Measurements from ENCODE around the gene BOLA3. TPM values are rescaled to one million over a fixed set of nuclear protein-coding genes. Genes with fewer than 3 reads are reported as not detected.
"Not testable (repeated sequence)": the region's sequence is repeated elsewhere in the genome, so short reads cannot be mapped to it uniquely, and the experiment has no call there.

Gene BOLA3
- total RNA-seq, 1 donor from 2014 or later: 59.7 TPM

DNA sequence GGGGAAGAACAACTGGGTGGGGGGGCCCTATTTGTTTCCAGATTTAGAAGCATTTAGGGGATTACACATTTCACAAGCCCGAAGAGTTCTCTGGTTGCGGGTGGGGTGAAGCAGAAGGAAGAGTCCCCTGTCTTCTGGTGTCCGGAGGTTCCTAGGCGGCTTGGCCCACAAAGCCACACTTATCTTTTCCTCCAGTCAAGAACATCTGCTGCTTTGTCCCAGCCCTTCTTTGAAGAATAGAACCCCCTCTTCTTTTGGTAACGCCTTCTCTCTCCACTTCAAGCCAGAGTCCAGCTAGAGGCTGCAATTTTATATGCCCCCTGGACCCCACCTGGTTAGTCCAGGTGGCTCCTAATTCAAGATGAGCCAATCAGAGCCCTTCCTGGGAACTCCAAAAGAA is 15.8 kb downstream of the BOLA3 start:
- TF ChIP-seq POLR2A (IDR thresholded peaks at IDR 0.05): no peak
- no peak for TF ChIP-seq CTCF (IDR thresholded peaks at IDR 0.05)
- no peak for TF ChIP-seq POLR2AphosphoS5 (IDR thresholded peaks at IDR 0.05; ENCODE audit: insufficient read depth in 1 of 2, low read depth in 1 of 2)
- intact Hi-C loops (cut with DNase I): no loop called here

GRCh38 chr2:74130211-74130995 is 17.3 kb downstream of the BOLA3 start:
- TF ChIP-seq CTCF (IDR thresholded peaks at IDR 0.05): no peak
- TF ChIP-seq POLR2AphosphoS5 (IDR thresholded peaks at IDR 0.05; ENCODE audit: insufficient read depth in 1 of 2, low read depth in 1 of 2): no peak
- no peak for TF ChIP-seq POLR2A (IDR thresholded peaks at IDR 0.05)
- Histone ChIP-seq H3K4me3 (no peak overlapping the region), H3K27ac (no peak overlapping the region), H3K27me3 (no peaks in the 10 kb centered on the region), H3K9me3 (no peaks in the 10 kb centered on the region), H3K36me3 (peaks cover 0 to 10% of the 10 kb centered on the region in 2 donors), H3K4me1 (no peaks in the 10 kb centered on the region)
- intact Hi-C loops (cut with DNase I): no loop called here
- DNase-seq (ENCODE audit: extremely low spot score in 2 of 2): no peak

More for the DNA sequence above, 15.8 kb downstream of the BOLA3 start:
- Histone ChIP-seq H3K4me3 (no peak overlapping the region), H3K27me3 (no peaks in the 10 kb centered on the region), H3K36me3 (peaks cover 0 to 10% of the 10 kb centered on the region in 2 donors), H3K4me1 (no peaks in the 10 kb centered on the region), H3K27ac (no peak overlapping the region), H3K9me3 (no peaks in the 10 kb centered on the region)
- DNase-seq (ENCODE audit: extremely low spot score in 2 of 2): no peak

- Histone ChIP-seq H3K27ac (no peak overlapping the region), H3K36me3 (no peaks in the 10 kb centered on the region), H3K9me3 (no peaks in the 10 kb centered on the region), H3K4me3 (no peak overlapping the region), H3K27me3 (no peaks in the 10 kb centered on the region), H3K4me1 (no peaks in the 10 kb centered on the region)
- no peak for DNase-seq (ENCODE audit: extremely low spot score in 2 of 2)
- intact Hi-C loops (cut with DNase I): no loop called here
- no peak for TF ChIP-seq POLR2AphosphoS5 (IDR thresholded peaks at IDR 0.05; ENCODE audit: insufficient read depth in 1 of 2, low read depth in 1 of 2)
- TF ChIP-seq CTCF (IDR thresholded peaks at IDR 0.05): no peak
- no peak for TF ChIP-seq POLR2A (IDR thresholded peaks at IDR 0.05)
These were observed 19.5 kb downstream of the BOLA3 start for GRCh38 chr2:74128206-74128605.

DNA sequence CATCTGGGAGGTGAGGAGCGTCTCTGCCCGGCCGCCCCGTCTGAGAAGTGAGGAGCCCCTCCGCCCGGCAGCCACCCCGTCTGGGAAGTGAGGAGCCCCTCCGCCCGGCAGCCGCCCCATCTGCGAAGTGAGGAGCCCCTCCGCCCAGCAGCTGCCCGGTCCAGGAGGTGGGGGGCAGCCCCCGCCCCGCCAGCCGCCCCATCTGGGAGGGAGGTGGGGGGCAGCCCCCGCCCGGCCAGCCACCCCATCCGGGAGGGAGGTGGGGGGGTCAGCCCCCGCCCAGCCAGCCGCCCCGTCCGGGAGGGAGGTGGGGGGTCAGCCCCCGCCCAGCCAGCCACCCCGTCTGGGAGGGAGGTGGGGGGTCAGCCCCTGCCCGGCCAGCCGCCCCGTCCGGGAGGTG is 23.8 kb downstream of the BOLA3 start:
- intact Hi-C loops (cut with DNase I); H3K9me3 ChIP-seq; H3K27me3 ChIP-seq: not testable (repeated sequence)

GRCh38 chr2:74121846-74122245 is 25.9 kb downstream of the BOLA3 start:
- H3K4me3 ChIP-seq; H3K27me3 ChIP-seq; intact Hi-C loops (cut with DNase I); DNase-seq (ENCODE audit: extremely low spot score in 2 of 2); H3K4me1 ChIP-seq; H3K9me3 ChIP-seq; H3K36me3 ChIP-seq; H3K27ac ChIP-seq: not testable (repeated sequence)

More for the DNA sequence above, 23.8 kb downstream of the BOLA3 start:
- not testable (repeated sequence) for H3K4me3 ChIP-seq; DNase-seq (ENCODE audit: extremely low spot score in 2 of 2); H3K36me3 ChIP-seq; H3K27ac ChIP-seq; H3K4me1 ChIP-seq
